ENCODE data around the gene GRK4.

- TF ChIP-seq POLR2A (IDR thresholded peaks at IDR 0.05) (no peak), CTCF (IDR thresholded peaks at IDR 0.05) (no peak), EP300 (IDR thresholded peaks at IDR 0.05) (no peak), POLR2AphosphoS5 (IDR thresholded peaks at IDR 0.05) (no peak)
These were observed 90.9 kb downstream of the GRK4 start for GRCh38 chr4:3054169-3054759.
